Islet precursor cell (in vitro differentiated cells): ENCODE data around the gene CYTH2.
A peak's percentile ranks its signal among the peaks of the same experiment; 100 is the strongest.
"Not testable (repeated sequence)": the region's sequence is repeated elsewhere in the genome, so short reads cannot be mapped to it uniquely, and the experiment has no call there.

ENCODE experiments used
- DNase-seq: peaks from one replicate; pipeline ENCODE4 v3.0.0-alpha.2; 2018

The CYTH2 gene

GRCh38 chr19:48513289-48514122 is 44.3 kb downstream of the CYTH2 start:
- DNase-seq, result peak; percentile 89

GRCh38 chr19:48514123-48514458 is 44.9 kb downstream of the CYTH2 start:
- no peak for DNase-seq

DNA sequence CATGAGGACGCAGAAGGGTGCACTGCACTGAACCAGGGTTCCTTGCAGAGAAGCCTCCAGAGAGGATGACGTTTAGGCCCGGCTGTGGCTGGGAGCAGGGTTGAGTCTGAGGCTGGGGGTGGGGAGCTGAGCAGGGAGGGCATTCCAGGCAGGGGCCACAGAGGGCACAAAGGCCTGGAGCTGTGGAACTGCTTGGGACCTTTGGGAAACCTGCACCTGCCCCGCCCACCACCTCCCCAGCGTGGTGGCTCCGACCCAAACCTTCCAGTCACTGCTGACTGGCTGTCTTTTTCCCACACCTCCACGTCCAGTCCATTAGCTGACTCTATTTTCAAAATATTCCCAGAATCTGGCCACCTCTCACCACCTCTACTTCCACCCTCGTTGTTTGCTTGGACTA is 47.4 kb downstream of the CYTH2 start:
- DNase-seq, result no peak

- no peak for DNase-seq
Measured at GRCh38 chr19:48518207-48518606, 49.0 kb downstream of the CYTH2 start.

GRCh38 chr19:48519426-48519825 is 50.3 kb downstream of the CYTH2 start:
- not testable (repeated sequence) for DNase-seq

- no peak for DNase-seq
Measured at GRCh38 chr19:48520134-48520533, 51.0 kb downstream of the CYTH2 start.

DNA sequence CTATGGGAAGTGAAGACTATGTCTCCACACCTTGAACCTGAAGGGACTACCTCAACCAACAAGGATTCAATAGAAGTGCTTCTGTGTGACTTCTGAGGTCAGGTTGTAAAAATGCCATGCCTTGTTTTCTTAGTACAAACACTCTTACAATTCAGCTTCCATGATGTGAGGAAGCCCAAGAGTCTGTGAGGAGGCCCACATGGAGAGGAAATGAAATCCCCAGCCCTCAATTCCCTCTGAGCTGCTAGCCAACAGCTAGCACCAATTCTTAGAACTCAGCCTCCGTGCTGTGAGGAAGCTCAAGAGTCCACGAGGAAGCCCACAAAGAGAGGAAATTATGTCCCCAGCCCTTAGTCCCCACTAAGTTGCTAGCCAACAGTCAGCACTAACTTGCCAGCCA is 55.1 kb downstream of the CYTH2 start:
- DNase-seq, result no peak

DNA sequence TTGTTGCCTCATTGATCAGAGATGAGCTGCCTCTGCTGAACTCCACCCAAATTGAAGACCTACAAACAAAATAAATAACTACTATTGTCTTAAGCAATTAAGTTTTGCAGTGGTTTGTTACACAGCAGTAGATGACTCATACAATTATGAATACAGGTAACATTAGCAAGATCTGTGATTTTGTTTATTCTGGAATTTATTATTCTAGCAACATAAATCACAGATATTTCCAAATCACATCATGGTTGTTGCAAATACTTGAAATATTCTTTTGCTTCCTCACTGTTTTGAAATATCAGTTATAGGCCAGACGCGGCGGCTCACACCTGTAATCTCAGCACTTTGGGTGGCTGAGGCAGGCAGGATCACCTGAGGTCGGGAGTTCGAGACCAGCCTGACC is 55.6 kb downstream of the CYTH2 start:
- DNase-seq, result no peak

DNA sequence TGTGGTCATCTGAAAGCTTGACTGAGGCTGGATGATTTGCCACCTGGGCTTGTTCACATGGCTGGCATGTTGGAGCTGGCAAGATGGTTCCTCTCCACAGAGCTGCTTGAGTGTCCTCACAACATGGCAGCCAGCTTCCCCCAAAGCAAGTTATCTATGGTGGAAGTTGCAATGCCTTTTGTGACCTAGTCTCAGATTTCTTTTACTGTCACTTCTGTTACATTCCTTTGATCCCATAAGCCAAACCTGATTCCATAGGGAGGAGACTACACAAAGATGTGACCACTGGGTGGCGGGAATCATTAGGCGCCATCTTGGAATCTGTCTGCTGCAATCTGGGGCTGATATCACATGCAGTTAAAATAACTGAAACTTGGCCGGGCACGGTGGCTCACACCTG is 60.0 kb downstream of the CYTH2 start:
- DNase-seq, result no peak

DNA sequence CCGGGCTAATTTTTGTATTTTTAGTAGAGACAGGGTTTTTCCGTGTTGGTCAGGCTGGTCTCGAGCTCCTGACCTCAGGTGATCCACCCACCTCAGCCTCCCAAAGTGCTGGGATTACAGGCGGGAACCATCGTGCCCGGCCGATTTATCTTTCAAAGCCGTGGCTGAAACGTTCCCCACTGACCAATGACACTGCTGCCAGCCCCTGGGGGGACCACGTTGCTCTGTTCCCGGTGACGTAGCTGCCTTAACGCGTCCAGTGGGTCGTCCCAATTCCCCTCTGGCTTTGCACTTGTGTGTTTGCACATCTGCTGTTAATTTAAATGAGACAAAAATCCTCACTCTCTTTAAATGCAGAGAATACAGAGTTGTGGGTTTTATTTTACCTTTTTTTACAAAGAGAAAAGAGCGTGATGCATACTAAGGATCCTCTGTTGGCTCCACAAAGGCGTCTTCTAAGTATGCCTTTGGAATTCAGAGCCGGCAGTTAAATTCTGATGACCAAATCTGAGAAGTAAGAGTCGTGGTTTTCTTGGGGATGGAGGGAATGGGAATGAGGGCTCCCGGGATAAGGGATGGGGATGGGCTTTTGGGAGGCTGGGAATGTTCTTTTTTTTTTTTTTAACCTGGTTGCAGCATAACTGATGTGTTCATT is 61.0 kb downstream of the CYTH2 start:
- no peak for DNase-seq

- DNase-seq, result no peak
Measured at GRCh38 chr19:48530770-48531169, 61.6 kb downstream of the CYTH2 start.
